Esophagus (tissue), 2 donors: Measurements from ENCODE around the gene SORCS3. TPM values are rescaled to one million over a fixed set of nuclear protein-coding genes. Genes with fewer than 3 reads are reported as not detected.

Experiments used
- H3K27ac ChIP-seq, 2 donors: one replicate each; pipeline ENCODE4 v1.5.1; 2013; ENCODE audit warnings: low read depth in 2 of 2, mild to moderate bottlenecking in 2 of 2, inconsistent platforms in 1 of 2, low read length in 1 of 2, moderate library complexity in 1 of 2
- H3K27me3 ChIP-seq, 2 donors: one replicate each; pipeline ENCODE4 v1.6.1; 2013; ENCODE audit warnings: low read length in 2 of 2, control low read depth in 1 of 2, mild to moderate bottlenecking in 1 of 2; ENCODE audit not compliant: insufficient read depth in 2 of 2, control insufficient read depth in 1 of 2
- H3K36me3 ChIP-seq, 2 donors: one replicate each; pipeline ENCODE4 v1.6.1; 2013; ENCODE audit warnings: low read length in 1 of 2; ENCODE audit not compliant: control insufficient read depth in 2 of 2, insufficient read depth in 2 of 2
- H3K4me1 ChIP-seq, 2 donors: one replicate each; pipeline ENCODE4 v1.6.1; 2013; ENCODE audit warnings: low read length in 1 of 2; ENCODE audit not compliant: control insufficient read depth in 2 of 2, insufficient read depth in 2 of 2
- H3K4me3 ChIP-seq, 2 donors: one replicate each; pipeline ENCODE4 v1.5.1; 2013; ENCODE audit warnings: low read length in 2 of 2, mild to moderate bottlenecking in 2 of 2, low read depth in 1 of 2, moderate library complexity in 1 of 2
- H3K9me3 ChIP-seq, 2 donors: one replicate each; pipeline ENCODE4 v1.6.1; 2013; ENCODE audit warnings: mild to moderate bottlenecking in 2 of 2, low read depth in 1 of 2, low read length in 1 of 2, moderate library complexity in 1 of 2; ENCODE audit not compliant: control insufficient read depth in 2 of 2, insufficient read depth in 1 of 2
- WGBS, 2 donors: extraction: QIAGEN DNeasy Blood & Tissue Kit; methylation state at CpG; one replicate each; pipeline ENCODE4 v1.1.7; 2013; 5-methylcytosine and 5-hydroxymethylcytosine counted together
- polyA plus RNA-seq, 2 donors: library from polyadenylated mRNA; stranded (reverse); fragments of 200-250 nt; gene quantifications; one replicate each; pipeline ENCODE4 v1.2.3, GENCODE V29; 2013
- donor health status: healthy with polysubstance abuse.
- donor health status: Bipolar disorder and iron deficiency.

Gene SORCS3
- polyA plus RNA-seq, 2 donors: 0.02 to 0.04 TPM

DNA sequence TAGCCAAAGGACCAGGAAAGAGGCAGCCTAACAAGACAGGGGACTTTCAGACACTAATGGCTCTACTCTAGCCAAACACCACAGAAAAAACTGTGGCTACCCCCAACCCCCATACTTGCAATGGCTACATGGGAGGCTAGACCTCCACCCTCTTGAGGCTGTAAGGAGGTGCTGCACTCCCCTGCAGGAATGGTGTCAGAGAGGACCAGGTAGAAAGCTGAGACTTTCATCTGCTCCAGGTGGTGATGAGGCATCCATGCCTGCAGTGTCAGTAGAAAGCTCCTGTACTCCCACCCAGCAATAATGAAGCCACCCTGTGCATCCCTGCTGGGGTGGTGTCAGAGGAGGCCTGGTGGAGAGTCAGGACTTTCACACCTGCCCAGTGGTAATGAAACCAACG is 18.9 kb upstream of the SORCS3 start:
- H3K9me3 ChIP-seq: peaks cover 0 to 2% of the 10 kb centered on the region in 2 donors

DNA sequence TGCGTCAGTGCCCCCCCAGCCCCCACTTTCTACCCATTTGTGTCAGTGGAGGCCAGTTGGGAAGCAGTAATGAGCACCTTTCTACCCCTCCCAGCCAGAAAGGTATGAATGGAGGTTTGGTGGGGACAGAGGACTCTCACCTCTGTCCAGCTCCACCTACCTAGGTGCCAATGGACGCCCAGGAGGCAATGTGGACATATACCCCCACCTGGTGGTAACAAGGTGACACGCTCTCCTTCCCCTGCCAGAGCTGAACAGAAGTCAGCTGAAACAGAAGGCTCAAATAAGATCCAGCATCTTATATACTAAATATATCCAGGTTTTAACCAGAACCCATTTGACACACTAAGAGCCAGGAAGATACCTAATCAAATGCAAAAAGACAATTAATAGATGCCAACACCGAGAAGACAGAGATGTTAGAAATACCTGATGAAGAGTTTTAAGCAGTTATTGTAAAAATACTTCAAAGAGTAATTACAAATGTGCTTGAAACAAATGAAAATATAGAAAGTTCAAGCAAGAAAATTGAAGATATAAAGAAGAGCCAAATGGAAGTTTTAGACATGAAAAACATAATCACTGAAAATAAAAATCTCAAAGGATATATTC is 18.4 kb upstream of the SORCS3 start:
- Histone ChIP-seq H3K36me3 (no peaks in the 10 kb centered on the region), H3K27me3 (no peaks in the 10 kb centered on the region), H3K9me3 (peaks cover 0 to 2% of the 10 kb centered on the region in 2 donors), H3K4me1 (no peaks in the 10 kb centered on the region), H3K27ac (no peak overlapping the region), H3K4me3 (no peak overlapping the region)
- 27 to 35% methylated on average over 4 of the region's 4 CpGs for WGBS, 2 donors

More for the DNA sequence above, 18.9 kb upstream of the SORCS3 start:
- Histone ChIP-seq H3K27me3 (no peaks in the 10 kb centered on the region), H3K27ac (no peak overlapping the region), H3K36me3 (no peaks in the 10 kb centered on the region), H3K4me1 (no peaks in the 10 kb centered on the region), H3K4me3 (no peak overlapping the region)
- WGBS, 2 donors: 81 to 100% methylated on average over 1 of the region's 1 CpG

DNA sequence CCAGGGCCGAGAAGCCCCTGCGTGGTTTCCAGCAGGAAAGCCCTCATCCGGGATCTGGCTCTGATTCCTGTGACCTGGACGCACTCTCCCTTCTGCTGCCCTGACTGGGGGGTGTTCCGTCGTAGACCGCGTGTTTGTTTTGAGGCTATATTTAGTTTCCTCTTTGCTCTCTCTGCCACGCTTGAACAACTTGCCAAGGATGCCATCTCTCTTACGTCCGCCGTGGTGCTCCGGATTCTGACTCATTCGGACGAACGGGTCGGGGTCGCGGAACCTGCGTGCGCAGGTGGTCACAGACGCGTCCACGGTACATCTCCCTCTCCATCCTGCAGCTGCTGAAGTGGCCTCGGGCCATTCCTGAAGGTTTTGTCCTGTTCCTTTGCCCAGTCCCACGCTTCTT is 10.4 kb upstream of the SORCS3 start:
- no peak overlapping the region for H3K27ac ChIP-seq
- 81 to 82% methylated on average over 26 of the region's 26 CpGs for WGBS, 2 donors
- no peaks in the 10 kb centered on the region for H3K9me3 ChIP-seq
- no peak overlapping the region for H3K4me3 ChIP-seq
- no peaks in the 10 kb centered on the region for H3K36me3 ChIP-seq
- H3K27me3 ChIP-seq: no peaks in the 10 kb centered on the region
- H3K4me1 ChIP-seq: no peaks in the 10 kb centered on the region

DNA sequence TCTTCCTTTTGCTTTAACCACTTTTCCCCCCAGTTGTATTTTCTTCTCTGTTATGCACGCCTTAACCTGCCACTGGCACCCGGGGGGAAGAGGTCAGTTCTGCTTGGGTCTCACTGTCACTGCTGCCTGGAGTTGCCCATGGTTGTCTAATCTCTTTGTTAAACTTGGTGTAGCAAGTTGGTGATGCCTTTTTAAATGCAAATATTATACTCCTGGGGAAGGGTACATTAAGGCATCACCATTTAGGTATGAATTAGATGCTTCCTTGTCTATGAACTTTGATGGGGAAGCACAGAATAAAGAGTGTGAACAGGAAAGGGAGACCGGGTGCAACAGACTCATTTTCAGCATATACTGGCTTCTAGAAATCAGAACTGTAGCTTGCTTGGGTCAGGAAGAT is 9.1 kb upstream of the SORCS3 start:
- no peaks in the 10 kb centered on the region for H3K27me3 ChIP-seq
- H3K36me3 ChIP-seq: no peaks in the 10 kb centered on the region
- no peaks in the 10 kb centered on the region for H3K9me3 ChIP-seq
- H3K4me3 ChIP-seq: no peak overlapping the region
- no peaks in the 10 kb centered on the region for H3K4me1 ChIP-seq
- H3K27ac ChIP-seq: no peak overlapping the region
- WGBS, 2 donors: 53 to 81% methylated on average over 3 of the region's 3 CpGs

- Histone ChIP-seq H3K27ac (no peak overlapping the region), H3K4me1 (peaks cover 2 to 4% of the 10 kb centered on the region in 2 donors), H3K4me3 (no peak overlapping the region), H3K27me3 (peaks cover 12 to 23% of the 10 kb centered on the region in 2 donors), H3K9me3 (peaks cover 2 to 4% of the 10 kb centered on the region in 2 donors), H3K36me3 (no peaks in the 10 kb centered on the region)
- WGBS, 2 donors: 4% methylated on average over 42 of the region's 42 CpGs
These were observed 2.1 kb upstream of the SORCS3 start for GRCh38 chr10:104638861-104639589.

GRCh38 chr10:104639590-104640338 is 1.3 kb upstream of the SORCS3 start:
- H3K9me3 ChIP-seq: peaks cover 2 to 4% of the 10 kb centered on the region in 2 donors
- peak overlapping the region in 1 of 2 donors; percentile 17 for H3K4me3 ChIP-seq
- peaks cover 12 to 23% of the 10 kb centered on the region in 2 donors for H3K27me3 ChIP-seq
- WGBS, 2 donors: 3 to 5% methylated on average over 40 of the region's 40 CpGs
- no peak overlapping the region for H3K27ac ChIP-seq
- no peaks in the 10 kb centered on the region for H3K36me3 ChIP-seq
- peaks cover 2 to 4% of the 10 kb centered on the region in 2 donors for H3K4me1 ChIP-seq

DNA sequence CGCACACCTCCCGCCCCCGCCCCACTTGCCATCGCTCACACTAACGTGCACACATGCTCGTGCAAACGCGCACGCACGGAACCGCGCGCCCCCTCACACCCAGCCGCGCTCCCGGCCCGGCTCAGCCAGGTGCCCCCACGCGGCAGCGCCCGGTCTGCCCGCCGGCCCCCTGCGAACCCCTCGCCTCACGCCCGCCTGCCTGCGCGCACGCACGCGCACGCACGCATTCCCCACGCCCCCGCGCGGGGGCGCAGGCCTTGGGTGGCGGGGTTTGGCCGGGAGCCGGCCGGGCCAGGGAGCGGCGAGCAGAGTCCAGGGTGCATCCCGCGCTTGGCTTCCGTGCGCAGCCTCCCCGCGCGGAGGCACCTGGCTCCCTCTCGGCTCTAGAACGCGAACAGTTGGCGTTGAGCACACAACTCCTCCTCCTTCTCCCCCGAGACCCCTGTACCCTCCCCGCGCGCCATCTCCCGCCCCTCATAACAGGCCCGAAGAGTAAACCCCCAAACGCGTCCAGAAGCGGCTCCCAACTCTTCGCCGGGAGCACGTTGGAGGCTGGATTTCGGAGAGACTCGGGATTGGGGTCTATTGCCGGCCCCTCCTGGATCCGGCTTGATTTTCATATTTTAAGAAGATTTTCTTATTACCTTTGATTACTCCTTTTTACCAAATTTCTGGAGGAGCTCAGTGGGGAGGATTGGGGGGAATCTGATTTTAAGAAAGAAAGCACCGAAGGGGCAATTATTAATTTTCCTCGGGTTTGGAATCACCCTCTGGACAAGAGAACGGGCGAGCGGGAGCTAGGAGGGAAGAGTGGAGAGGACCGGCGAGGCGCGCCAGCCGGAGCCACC is 527 bp upstream of the SORCS3 start:
- Histone ChIP-seq H3K9me3 (peaks cover 2 to 4% of the 10 kb centered on the region in 2 donors), H3K27ac (no peak overlapping the region), H3K36me3 (no peaks in the 10 kb centered on the region), H3K4me1 (peaks cover 2 to 4% of the 10 kb centered on the region in 2 donors), H3K27me3 (peaks cover 12 to 23% of the 10 kb centered on the region in 2 donors), H3K4me3 (peak overlapping the region in 1 of 2 donors; percentile 17)
- 2 to 3% methylated on average over 71 to 82 of the region's 82 CpGs for WGBS, 2 donors

- WGBS, 2 donors: 3% methylated on average over 41 to 47 of the region's 47 CpGs
- peaks cover 2 to 4% of the 10 kb centered on the region in 2 donors for H3K9me3 ChIP-seq
- no peaks in the 10 kb centered on the region for H3K36me3 ChIP-seq
- H3K4me3 ChIP-seq: peak overlapping the region in 1 of 2 donors; percentile 5
- H3K27ac ChIP-seq: no peak overlapping the region
- peaks cover 12 to 23% of the 10 kb centered on the region in 2 donors for H3K27me3 ChIP-seq
- H3K4me1 ChIP-seq: peaks cover 2 to 4% of the 10 kb centered on the region in 2 donors
These were observed 1.0 kb downstream of the SORCS3 start for GRCh38 chr10:104641937-104642657.
